Measurements from ENCODE around the gene GABRA5.
A peak's percentile ranks its signal among the peaks of the same experiment; 100 is the strongest.
"Not testable (repeated sequence)": the region's sequence is repeated elsewhere in the genome, so short reads cannot be mapped to it uniquely, and the experiment has no call there.

GABRA5 gene

GRCh38 chr15:26877831-26878230 lies 11.0 kb downstream of the GABRA5 start:
- no peak for DNase-seq (ENCODE audit: low read depth)

GRCh38 chr15:26879706-26880105 lies 12.8 kb downstream of the GABRA5 start:
- no peak for DNase-seq (ENCODE audit: low read depth)

- no peak for DNase-seq (ENCODE audit: low read depth)
Observed at GRCh38 chr15:26882112-26882511, 15.2 kb downstream of the GABRA5 start.

- DNase-seq (ENCODE audit: low read depth), result no peak
Observed at GRCh38 chr15:26882616-26883365, 15.9 kb downstream of the GABRA5 start.

- no peak for DNase-seq (ENCODE audit: low read depth)
Observed at GRCh38 chr15:26883466-26883865, 16.6 kb downstream of the GABRA5 start.

- DNase-seq (ENCODE audit: low read depth), result no peak
Observed at GRCh38 chr15:26886566-26886965, 19.7 kb downstream of the GABRA5 start.

GRCh38 chr15:26887926-26888666 lies 21.2 kb downstream of the GABRA5 start:
- no peak for DNase-seq (ENCODE audit: low read depth)

GRCh38 chr15:26888761-26889160 lies 21.9 kb downstream of the GABRA5 start:
- DNase-seq (ENCODE audit: low read depth), result no peak

DNA sequence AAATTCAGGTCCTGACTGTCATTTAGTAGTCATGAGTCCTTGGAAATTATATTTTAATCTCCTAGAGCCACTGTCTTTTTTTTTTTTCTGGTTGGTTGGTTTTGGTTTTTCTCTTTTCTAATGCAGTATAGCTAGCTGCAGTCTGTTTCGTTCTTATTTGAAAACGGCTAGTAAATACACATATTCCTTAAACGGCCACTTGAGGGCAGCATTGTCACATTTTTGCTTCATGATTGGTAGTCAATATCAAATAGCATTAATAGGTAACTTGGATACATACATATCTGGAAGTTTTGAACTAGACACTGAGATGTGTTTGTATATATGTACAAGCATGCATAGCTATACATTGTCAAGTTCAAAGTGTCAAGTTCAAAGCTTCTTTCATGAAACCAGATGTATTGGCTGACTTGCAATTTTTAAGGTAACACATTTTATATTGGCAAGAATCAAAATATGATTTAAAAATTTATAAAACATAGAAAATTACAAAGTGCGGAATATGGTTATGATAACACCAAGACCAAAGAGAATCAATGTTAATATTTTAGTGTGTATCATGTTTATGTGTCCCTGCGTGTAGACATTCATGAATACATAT lies 22.5 kb downstream of the GABRA5 start:
- DNase-seq (ENCODE audit: low read depth), result peak; percentile 26

DNA sequence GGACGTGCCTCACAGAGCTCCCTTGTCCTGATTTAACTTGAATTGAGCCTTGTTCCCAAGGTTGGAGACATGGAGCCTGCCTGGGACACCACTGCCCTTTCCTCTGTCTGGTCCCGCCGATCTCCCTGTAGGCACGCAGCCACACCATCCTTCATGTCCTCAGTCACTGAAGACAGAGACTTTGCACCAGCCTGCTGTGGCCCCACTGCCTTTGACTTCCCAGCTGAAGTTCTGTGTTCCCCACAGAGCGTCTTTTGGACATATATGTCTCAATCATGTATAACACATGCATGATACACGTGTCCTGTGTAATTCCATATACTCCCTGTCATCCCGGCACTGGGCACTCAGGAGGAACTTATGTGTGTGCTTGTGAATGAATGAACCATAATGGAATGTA lies 23.6 kb downstream of the GABRA5 start:
- DNase-seq (ENCODE audit: low read depth), result no peak

DNA sequence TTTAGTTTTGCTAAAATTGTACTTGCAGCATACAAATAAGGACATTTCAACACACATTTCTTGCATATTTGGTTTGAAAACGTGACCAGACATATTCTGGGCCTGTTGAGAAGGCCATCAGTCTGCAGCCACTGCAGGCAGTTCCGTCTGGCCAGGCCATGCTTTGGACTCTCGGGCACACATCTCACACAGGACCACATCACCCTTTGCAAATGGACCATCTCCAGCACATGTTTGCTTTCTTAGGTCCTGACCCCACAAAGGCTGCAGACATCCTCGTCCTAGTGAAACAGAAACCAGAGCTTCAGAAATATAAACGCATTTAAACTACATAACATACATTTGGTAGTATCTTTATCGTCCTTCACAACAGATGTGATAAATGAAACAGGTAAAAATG lies 24.1 kb downstream of the GABRA5 start:
- no peak for DNase-seq (ENCODE audit: low read depth)

DNA sequence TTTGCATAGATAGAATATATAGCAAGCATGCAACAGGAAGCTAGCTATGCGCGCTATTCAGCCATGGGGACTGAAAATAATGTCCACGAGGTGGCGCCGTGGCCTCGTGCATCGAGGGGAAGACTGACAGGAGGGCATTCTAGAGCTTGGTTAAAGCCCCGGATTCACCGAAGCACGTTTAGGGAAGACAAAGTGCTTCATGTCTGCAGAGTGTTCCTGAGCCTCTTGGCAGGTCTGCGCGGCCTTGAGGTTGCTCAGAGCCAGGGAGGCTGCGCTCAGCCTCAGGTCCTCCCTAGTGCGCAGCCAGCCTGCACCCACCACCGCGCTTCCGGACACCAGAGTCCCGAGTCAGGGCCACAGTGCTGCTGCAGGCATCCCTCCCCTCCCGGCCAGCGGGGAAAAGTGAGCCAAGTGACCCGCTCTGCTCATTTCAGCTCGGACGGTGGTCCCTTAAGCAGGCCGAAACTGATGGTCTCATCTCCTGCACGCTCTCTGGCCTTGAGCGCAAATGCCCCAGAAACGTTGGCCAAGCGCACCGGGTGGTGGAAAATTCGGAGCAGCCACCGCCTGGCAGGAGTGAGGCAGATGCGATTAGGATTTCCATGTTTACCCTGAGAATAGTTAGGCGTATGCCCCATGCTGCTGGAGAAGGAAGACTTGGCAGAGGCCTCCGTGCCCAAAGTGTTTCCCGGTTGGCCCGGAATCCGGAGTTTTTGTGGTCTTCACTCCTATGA lies 24.8 kb downstream of the GABRA5 start:
- DNase-seq (ENCODE audit: low read depth), result no peak

GRCh38 chr15:26892182-26892518 lies 25.3 kb downstream of the GABRA5 start:
- no peak for DNase-seq (ENCODE audit: low read depth)

- no peak for DNase-seq (ENCODE audit: low read depth)
Observed at GRCh38 chr15:26892678-26893077, 25.8 kb downstream of the GABRA5 start.

GRCh38 chr15:26893351-26894065 lies 26.6 kb downstream of the GABRA5 start:
- DNase-seq (ENCODE audit: low read depth), result no peak

DNA sequence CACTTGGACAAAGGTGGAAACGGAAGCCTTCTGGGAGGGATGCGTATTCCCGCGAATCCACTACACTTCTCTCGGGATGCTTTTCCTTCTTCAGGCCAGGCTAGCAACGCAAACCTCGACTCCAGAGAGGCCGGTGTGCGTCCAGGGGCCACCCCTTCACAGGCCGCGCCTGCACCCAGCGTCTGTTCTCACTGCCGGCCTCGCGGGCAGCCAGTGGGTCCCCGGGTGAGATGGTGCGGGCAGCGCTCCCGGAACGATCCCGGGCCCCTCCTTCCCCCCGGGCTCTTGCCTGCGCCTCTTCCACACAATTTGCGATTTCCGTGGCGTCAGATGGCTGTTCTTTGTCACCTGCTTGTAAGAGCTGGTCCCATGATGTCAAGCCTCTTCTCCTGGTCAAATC lies 27.3 kb downstream of the GABRA5 start:
- no peak for DNase-seq (ENCODE audit: low read depth)

DNA sequence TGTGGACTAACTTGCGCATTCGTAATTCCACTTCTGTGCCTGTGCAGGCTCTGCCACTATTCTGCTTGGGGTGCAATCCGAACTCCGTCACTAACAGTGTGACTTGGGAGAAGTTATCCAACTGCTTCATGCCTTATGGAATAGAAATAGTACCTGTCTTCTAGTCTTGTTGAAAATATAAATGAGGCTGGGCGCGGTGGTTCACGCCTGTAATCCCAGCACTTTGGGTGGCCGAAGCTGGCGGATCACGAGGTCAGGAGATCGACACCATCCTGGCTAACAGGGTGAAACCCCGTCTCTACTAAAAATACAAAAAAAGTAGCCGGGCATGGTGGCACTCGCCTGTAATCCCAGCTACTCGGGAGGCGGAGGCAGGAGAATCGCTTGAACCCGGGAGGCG lies 28.5 kb downstream of the GABRA5 start:
- DNase-seq (ENCODE audit: low read depth), result not testable (repeated sequence)

DNA sequence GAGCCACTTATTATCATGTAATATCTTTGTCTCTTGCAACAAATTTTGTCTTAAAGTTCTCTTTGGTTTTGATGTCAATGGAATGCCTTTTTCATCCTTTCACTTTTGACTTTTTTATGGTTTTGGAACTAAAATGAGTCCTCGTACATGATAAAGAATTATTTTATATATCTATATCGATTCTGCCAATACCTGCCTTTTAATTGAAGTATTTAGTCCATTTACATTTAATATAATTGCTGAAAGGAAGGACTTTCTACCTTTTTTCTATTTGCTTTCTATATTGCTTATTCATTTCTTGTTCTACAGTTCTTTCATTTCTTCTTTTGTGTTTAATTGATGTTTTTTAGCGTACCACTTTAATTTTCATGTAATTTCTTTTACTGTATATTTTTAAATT lies 32.8 kb downstream of the GABRA5 start:
- DNase-seq (ENCODE audit: low read depth), result no peak

GRCh38 chr15:26901041-26901440 lies 34.2 kb downstream of the GABRA5 start:
- no peak for DNase-seq (ENCODE audit: low read depth)

DNA sequence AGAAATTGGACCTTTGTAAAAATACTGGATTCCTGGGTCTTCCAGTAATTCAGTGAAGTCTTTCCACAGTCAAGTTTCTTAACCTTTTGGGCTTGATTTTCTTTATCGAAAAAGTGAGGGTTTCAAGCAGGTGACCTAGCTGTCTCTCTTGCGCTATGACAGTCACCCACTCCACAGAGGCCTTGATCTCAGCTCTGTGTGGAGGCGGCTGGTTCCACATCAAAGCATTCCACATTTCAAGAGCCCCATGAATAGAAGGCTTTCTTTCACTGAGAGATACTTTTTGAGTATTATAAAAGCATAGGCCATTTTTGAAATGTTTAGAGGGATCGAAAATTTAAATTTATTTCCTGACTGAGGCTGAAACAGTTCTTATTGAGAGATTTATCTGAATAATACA lies 43.9 kb downstream of the GABRA5 start:
- no peak for DNase-seq (ENCODE audit: low read depth)

- DNase-seq (ENCODE audit: low read depth), result no peak
Observed at GRCh38 chr15:26921433-26921832, 54.6 kb downstream of the GABRA5 start.

DNA sequence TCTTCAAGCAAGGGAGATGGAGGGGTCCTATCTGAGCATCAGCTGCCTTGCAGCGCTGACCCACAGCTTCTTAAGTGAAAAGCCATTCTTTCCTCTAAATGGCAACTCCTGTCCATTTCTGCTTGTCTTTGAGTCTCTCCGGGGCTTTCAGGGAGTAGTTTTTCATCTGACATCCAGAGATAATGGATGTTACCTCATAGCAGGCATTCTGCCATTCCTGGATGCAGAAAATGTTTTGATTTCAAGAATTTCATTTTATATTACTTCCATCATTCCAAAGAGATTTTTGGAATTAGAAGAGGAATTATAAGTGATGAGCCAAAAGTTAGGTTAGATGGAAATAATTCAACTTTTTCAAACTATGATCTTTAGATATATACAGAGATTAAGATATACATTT lies 59.2 kb downstream of the GABRA5 start:
- no peak for DNase-seq (ENCODE audit: low read depth)
